HG02870 (cell line): Measurements from ENCODE around the gene TNN.

Source experiments
- ATAC-seq: cut with Tn5 transposase; IDR thresholded peaks from one replicate; pipeline ENCODE4 v1.9.1; 2021; ENCODE audit warnings: mild to moderate bottlenecking, moderate library complexity; ENCODE audit not compliant: unreplicated experiment

The TNN gene

GRCh38 chr1:175197531-175197930 lies 129.9 kb downstream of the TNN start:
- no peak for ATAC-seq
